Epithelial cell of proximal tubule (primary cell): ENCODE data around the gene STRN4. TPM values are rescaled to one million over a fixed set of nuclear protein-coding genes. Genes with fewer than 3 reads are reported as not detected.
A peak's percentile ranks its signal among the peaks of the same experiment; 100 is the strongest.

Experiments
- DNase-seq: peaks from one replicate; pipeline ENCODE4 v3.0.0-alpha.2; 2011; ENCODE audit warnings: low read depth
- H3K4me3 ChIP-seq: 2 replicates; pipeline ENCODE4 v1.5.1; 2011; ENCODE audit warnings: low read depth, mild to moderate bottlenecking, low read length
- total RNA-seq: library from RNA; depleted of rRNA; stranded (reverse); fragments of >200 nt; gene quantifications from 2 replicates; pipeline ENCODE4 v1.2.3, GENCODE V29; 2015
- TF ChIP-seq, protein P1 (sequence below): conservative IDR thresholded peaks from 2 replicates; pipeline ENCODE4 v1.5.1; 2012; ENCODE audit warnings: low read depth, mild to moderate bottlenecking, low read length

STRN4 gene
- total RNA-seq, 1 donor from 2014 or later: 62.1 TPM

DNA sequence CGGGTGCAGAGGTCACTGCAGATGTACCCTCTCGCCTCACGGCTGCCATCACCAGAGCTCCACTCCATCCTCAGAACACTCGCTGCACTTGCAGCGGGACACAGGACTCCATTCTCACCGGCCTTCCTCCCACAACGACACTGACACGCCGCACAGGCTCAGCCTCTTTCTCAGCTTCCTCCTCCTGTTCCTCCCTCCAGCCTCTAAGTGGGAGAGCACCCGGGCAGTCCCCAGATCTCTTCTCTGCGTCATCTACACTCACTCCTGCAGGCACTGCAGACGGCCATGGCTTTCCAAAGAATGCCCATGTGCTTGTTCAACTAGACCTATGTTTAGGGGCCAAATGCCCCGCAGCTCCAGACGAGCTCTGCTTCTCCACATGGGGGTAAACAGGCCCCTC, 14.7 kb downstream of the STRN4 start:
- TF ChIP-seq, protein P1, sequence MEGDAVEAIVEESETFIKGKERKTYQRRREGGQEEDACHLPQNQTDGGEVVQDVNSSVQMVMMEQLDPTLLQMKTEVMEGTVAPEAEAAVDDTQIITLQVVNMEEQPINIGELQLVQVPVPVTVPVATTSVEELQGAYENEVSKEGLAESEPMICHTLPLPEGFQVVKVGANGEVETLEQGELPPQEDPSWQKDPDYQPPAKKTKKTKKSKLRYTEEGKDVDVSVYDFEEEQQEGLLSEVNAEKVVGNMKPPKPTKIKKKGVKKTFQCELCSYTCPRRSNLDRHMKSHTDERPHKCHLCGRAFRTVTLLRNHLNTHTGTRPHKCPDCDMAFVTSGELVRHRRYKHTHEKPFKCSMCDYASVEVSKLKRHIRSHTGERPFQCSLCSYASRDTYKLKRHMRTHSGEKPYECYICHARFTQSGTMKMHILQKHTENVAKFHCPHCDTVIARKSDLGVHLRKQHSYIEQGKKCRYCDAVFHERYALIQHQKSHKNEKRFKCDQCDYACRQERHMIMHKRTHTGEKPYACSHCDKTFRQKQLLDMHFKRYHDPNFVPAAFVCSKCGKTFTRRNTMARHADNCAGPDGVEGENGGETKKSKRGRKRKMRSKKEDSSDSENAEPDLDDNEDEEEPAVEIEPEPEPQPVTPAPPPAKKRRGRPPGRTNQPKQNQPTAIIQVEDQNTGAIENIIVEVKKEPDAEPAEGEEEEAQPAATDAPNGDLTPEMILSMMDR: no peak
- H3K4me3 ChIP-seq: no peak overlapping the region
- DNase-seq: no peak

DNA sequence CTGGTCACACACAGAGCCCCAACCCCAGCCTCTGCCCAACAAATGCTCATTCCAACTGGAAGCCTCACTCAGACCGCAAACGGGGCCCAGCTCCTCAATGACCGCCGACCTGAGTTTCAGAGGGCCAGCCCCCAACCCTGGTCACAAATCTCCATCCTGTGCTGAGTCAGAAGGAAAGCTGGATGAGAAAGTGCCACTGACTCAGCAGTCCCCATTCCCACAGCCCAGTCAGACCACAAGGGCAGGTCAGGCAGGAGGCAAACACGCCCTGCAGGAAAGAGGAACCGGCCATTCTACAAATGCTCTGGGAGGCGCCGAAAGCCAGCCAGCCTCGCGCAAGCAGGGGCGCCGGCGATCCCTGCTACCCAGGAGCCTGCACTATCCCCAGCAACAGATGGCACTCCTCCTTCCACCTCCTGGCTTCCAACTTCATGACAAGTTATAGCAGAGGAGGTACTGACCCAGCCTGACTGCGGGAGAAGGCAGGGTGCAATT, 15.2 kb downstream of the STRN4 start:
- no peak overlapping the region for H3K4me3 ChIP-seq

DNA sequence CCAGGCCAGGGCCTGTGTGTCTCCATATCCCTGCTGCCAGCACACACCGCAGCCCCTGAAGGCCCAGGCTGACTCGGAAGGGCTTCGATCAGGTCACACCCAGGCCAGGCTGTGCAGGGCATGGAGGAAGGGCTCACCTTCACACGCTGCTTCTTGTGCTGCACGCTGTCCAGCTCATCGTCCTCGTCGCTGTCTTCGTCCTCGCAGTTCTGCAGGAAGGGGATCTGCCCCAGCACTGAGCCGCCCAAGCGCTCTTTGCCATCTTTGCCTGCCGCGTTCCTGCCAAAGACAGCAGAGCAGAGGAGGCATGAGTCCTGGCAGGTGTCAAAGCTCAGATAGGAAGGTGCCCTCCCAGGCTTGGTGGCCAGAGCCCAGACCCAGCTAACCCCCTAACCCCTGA, 15.7 kb downstream of the STRN4 start:
- DNase-seq: no peak
- H3K4me3 ChIP-seq: no peak overlapping the region
- TF ChIP-seq, protein P1: no peak

More for the DNA sequence above, 15.2 kb downstream of the STRN4 start:
- TF ChIP-seq, protein P1: no peak
- no peak for DNase-seq

DNA sequence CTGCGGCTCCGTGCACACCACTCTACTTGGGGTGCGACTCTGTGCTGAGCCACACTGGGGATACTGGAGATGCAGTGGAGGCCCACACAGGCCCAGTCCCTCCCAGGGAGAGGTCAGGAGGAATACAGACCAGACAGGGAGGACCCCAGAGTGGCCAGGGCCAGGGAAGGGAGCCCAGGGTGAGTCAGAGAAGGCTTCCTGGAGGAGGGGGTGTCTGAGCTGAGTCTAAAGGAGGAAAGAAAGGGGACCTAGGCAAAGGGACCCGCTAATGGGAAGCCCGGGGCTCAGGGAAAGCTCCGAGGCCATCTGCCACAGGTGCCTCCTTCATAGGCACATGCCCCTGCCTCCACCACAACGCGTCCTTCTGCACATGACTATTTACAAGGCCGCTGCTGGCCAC, 16.1 kb downstream of the STRN4 start:
- no peak for DNase-seq
- no peak overlapping the region for H3K4me3 ChIP-seq
- TF ChIP-seq, protein P1: no peak

DNA sequence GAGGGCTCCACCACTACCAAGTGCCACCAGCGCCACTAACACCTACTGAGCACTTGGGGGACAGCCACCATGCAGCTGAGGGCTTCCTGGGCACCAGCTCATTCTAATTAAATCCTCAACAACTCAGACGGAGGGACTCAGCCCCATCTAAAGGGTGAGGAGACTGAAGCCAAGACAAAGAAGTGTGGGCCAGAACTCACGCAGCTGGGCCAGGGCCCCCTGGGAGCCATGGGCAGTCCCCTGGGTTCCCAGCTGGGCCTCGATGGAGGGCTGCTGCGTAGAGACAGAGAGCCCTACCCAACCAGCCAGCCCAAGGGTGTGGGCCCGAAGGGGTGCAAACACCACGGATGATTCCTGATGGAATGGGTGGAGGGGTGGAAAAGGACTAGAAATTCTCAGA, 16.6 kb downstream of the STRN4 start:
- TF ChIP-seq, protein P1: no peak
- no peak overlapping the region for H3K4me3 ChIP-seq
- DNase-seq: no peak

DNA sequence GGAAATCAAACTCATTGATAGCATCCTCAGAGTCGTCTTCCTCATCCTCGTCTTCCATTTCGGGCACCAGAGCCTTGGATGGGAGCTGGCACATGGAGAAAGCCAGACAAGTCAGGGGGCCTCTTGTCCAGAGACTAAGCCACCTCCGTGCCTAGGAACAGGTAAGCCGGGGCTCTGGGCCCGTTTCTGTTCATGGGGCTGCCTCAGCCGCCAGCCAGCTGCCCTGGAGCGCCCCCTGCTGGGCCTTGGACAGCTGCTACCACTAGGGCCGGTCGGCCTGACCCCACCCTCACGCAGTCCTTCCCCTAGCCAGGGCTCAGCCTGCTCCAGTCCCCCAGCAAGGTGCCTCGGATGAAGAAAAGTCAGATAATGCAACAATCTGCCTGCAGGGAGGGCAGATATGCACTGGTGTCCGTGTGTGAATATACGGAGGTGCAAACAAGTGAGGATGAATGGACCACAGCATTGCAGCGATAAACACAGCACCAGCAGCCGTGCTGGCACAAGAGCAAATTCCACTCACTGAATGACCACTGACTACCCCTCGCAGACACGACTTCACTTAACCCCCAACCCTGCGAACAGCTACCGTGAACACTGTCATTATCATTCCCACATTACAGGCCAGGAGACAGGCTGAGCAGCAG, 17.4 kb downstream of the STRN4 start:
- TF ChIP-seq, protein P1: peak; percentile 94
- H3K4me3 ChIP-seq: no peak overlapping the region
- DNase-seq: no peak

DNA sequence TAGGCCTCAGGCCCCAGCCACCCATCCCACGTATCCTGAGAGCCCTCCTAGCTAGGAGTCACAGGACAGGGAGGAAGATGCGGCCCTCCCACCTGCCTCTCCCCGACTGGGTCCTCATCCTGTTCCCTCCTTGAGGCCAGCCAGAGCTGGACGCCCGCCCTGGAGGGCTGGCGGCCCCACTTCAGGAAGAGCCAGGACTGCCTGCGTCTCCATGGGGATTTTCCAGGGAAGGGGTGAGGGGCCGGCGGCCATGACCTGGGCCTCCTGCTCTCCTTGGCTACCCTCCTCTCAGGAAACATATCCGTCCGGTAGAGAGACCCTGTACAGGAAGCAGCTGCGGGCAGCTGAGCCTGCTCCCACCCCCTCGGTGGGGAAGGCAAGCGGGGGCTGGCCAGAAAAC, 18.0 kb downstream of the STRN4 start:
- TF ChIP-seq, protein P1: no peak
- DNase-seq: no peak
- H3K4me3 ChIP-seq: no peak overlapping the region
